Karpas-422 (cell line): ENCODE results near the gene SLC9A5. TPM values are rescaled to one million over a fixed set of nuclear protein-coding genes. Genes with fewer than 3 reads are reported as not detected.

Experiments
- DNase-seq: peaks from one replicate; pipeline ENCODE4 v3.0.0-alpha.2; 2015
- H2AFZ ChIP-seq: fragments of 200-600 bp; sonication (generic); 2 replicates; pipeline ENCODE4 v1.6.1; 2014; ENCODE audit warnings: antibody characterized with exemption, low read length, mixed read lengths
- H3K27ac ChIP-seq: fragments of 200-600 bp; sonication (generic); 2 replicates; pipeline ENCODE4 v1.5.1; 2014; ENCODE audit warnings: mild to moderate bottlenecking, low read length, moderate library complexity
- H3K27me3 ChIP-seq: fragments of 200-600 bp; sonication (generic); 2 replicates; pipeline ENCODE4 v1.6.1; 2014; ENCODE audit warnings: low read length, mixed read lengths
- H3K36me3 ChIP-seq: fragments of 200-600 bp; sonication (generic); 2 replicates; pipeline ENCODE4 v1.6.1; 2014; ENCODE audit warnings: low read length, mixed read lengths; ENCODE audit not compliant: insufficient read depth
- H3K4me1 ChIP-seq: fragments of 200-600 bp; sonication (generic); 2 replicates; pipeline ENCODE4 v1.6.1; 2014; ENCODE audit warnings: mild to moderate bottlenecking, low read length, mixed read lengths
- H3K4me2 ChIP-seq: fragments of 200-600 bp; sonication (generic); 2 replicates; pipeline ENCODE4 v1.6.1; 2014; ENCODE audit warnings: low read length, low read depth, mild to moderate bottlenecking; ENCODE audit not compliant: poor library complexity, severe bottlenecking
- H3K4me3 ChIP-seq: fragments of 200-600 bp; sonication (generic); 2 replicates; pipeline ENCODE4 v1.5.1; 2014; ENCODE audit warnings: mild to moderate bottlenecking, antibody characterized with exemption, low read length, mixed read lengths
- H3K79me2 ChIP-seq: fragments of 200-600 bp; sonication (generic); 2 replicates; pipeline ENCODE4 v1.6.1; 2014; ENCODE audit warnings: mild to moderate bottlenecking, low read length, mixed read lengths
- H3K9ac ChIP-seq: fragments of 200-600 bp; sonication (generic); 2 replicates; pipeline ENCODE4 v1.6.0; 2014; ENCODE audit warnings: low read length
- H3K9me2 ChIP-seq: fragments of 200-600 bp; sonication (generic), shearing (Covaris generic); replicated peaks from 2 replicates; pipeline ENCODE4 v1.6.0; 2014; ENCODE audit warnings: mild to moderate bottlenecking, low read length, moderate library complexity; ENCODE audit not compliant: insufficient read depth
- H3K9me3 ChIP-seq: fragments of 300-700, 200-600 bp; sonication (generic); 2 replicates; pipeline ENCODE4 v1.6.1; 2014; ENCODE audit warnings: low read length, mixed read lengths
- H4K20me1 ChIP-seq: fragments of 200-600 bp; sonication (generic); 2 replicates; pipeline ENCODE4 v1.6.1; 2014; ENCODE audit warnings: mild to moderate bottlenecking, antibody characterized with exemption, low read length, low read depth; ENCODE audit not compliant: insufficient read depth
- total RNA-seq: library from RNA; depleted of rRNA; stranded (reverse); fragments of >200 nt; shearing (Covaris generic); gene quantifications from 2 replicates; pipeline ENCODE4 v1.2.3, GENCODE V29; 2014; ENCODE audit warnings: low replicate concordance

Gene SLC9A5
- total RNA-seq, 1 experiment from 2014 or later: 4.9 TPM

DNA sequence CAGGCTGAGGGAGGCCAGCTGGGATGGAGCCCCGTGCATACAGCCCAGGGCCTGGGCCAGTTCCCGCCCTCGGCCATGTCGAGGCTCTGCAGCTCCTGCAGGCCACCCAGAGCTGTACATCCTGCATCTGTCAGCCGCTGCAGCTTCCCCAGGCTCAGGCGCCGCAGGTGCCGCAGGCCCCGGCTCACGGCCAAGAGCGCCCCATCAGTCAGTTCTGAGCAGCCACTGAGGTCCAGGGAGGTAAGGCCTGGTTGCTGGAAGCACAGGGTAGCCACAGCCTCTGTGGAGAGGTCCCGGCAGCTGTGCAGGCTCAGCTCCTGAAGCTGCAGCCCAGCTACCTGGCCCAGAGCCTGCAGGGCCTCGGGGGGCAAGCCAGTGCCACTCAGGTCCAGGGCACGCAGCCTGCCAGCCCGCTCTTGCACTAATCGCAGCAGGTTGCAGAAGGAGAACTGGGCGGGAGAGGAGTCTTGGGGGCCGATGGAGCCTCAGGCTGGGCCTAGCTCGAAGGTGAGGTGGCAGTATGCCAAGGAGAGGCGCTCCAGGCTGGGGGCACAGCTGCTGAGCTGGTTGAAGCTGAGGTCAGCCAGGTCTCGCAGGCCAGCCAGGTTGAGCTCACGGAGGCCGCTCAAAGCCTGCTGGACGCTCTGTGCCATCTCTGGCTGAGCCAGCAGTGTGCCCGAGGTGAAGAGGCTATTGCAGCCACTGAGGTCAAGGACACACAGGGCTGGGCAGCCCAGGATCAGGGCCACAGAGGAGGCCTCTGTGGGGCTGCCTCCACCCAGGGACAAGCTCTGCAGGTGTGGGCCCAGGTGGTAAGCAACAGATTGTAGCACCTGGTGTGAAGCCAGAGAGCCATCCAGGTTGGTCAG lies 38.5 kb upstream of the SLC9A5 start:
- no peak overlapping the region for H2AFZ ChIP-seq
- H3K4me3 ChIP-seq: no peak overlapping the region
- H3K4me2 ChIP-seq: no peak overlapping the region
- H3K36me3 ChIP-seq: no peaks in the 10 kb centered on the region
- H3K27ac ChIP-seq: no peak overlapping the region
- H3K9me2 ChIP-seq: no peaks in the 10 kb centered on the region
- peaks cover 4% of the 10 kb centered on the region; the same call in 1 of the 2 replicates for H4K20me1 ChIP-seq
- H3K9ac ChIP-seq: no peak overlapping the region
- H3K4me1 ChIP-seq: no peaks in the 10 kb centered on the region
- H3K79me2 ChIP-seq: no peaks in the 10 kb centered on the region
- DNase-seq: no peak
- no peaks in the 10 kb centered on the region for H3K9me3 ChIP-seq
- no peaks in the 10 kb centered on the region for H3K27me3 ChIP-seq

DNA sequence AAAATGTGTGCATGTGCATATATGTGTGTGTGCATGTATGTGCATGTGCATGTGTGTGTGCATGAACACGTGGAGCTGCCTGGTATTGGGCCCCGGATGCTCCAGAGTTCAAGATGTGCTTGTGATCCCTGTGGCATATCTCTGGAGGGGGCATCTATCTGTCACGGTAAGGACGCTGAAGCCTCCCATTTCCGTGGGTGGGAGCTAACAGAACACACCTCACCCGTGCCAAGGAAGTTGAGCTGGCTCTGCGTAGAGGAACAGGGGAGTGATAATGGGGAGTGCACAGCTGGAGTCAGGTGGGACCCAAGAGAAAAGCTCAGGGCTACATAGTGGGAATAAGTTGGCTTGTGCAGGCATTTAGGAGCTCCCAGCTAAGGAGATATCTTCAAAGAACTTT lies 37.1 kb upstream of the SLC9A5 start:
- Histone ChIP-seq H3K9me3 (no peaks in the 10 kb centered on the region), H4K20me1 (peaks cover 4% of the 10 kb centered on the region; the same call in 1 of the 2 replicates), H3K4me3 (no peak overlapping the region), H2AFZ (no peak overlapping the region), H3K9me2 (no peaks in the 10 kb centered on the region), H3K27ac (no peak overlapping the region), H3K4me2 (no peak overlapping the region), H3K4me1 (no peaks in the 10 kb centered on the region), H3K79me2 (no peaks in the 10 kb centered on the region), H3K27me3 (no peaks in the 10 kb centered on the region), H3K9ac (no peak overlapping the region), H3K36me3 (no peaks in the 10 kb centered on the region)
- no peak for DNase-seq

DNA sequence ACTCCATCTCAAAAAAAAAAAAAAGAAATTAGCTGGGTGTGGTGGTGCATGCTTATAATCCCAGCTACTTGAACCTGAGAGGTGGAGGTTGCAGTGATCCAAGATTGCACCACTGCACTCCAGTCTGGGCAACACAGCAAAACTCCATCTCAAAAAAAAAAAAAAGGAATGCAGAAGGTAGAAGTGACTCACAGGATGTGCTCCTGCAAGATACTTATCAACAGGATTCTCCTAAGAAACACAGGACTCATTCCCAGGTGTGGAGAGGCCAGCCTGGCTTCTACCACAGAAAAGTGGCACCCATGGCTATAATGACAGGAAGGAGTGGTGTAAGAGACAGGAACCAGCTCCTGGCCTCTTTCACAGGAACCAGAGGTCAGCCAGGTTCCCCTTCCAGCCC lies 36.0 kb upstream of the SLC9A5 start:
- H3K9me2 ChIP-seq: no peaks in the 10 kb centered on the region
- no peak overlapping the region for H3K27ac ChIP-seq
- H2AFZ ChIP-seq: no peak overlapping the region
- no peaks in the 10 kb centered on the region for H3K9me3 ChIP-seq
- no peak overlapping the region for H3K9ac ChIP-seq
- H3K4me2 ChIP-seq: no peak overlapping the region
- H3K27me3 ChIP-seq: no peaks in the 10 kb centered on the region
- no peak overlapping the region for H3K4me3 ChIP-seq
- no peaks in the 10 kb centered on the region for H3K4me1 ChIP-seq
- no peaks in the 10 kb centered on the region for H3K36me3 ChIP-seq
- peaks cover 4% of the 10 kb centered on the region; the same call in 1 of the 2 replicates for H4K20me1 ChIP-seq
- H3K79me2 ChIP-seq: no peaks in the 10 kb centered on the region
- DNase-seq: no peak

DNA sequence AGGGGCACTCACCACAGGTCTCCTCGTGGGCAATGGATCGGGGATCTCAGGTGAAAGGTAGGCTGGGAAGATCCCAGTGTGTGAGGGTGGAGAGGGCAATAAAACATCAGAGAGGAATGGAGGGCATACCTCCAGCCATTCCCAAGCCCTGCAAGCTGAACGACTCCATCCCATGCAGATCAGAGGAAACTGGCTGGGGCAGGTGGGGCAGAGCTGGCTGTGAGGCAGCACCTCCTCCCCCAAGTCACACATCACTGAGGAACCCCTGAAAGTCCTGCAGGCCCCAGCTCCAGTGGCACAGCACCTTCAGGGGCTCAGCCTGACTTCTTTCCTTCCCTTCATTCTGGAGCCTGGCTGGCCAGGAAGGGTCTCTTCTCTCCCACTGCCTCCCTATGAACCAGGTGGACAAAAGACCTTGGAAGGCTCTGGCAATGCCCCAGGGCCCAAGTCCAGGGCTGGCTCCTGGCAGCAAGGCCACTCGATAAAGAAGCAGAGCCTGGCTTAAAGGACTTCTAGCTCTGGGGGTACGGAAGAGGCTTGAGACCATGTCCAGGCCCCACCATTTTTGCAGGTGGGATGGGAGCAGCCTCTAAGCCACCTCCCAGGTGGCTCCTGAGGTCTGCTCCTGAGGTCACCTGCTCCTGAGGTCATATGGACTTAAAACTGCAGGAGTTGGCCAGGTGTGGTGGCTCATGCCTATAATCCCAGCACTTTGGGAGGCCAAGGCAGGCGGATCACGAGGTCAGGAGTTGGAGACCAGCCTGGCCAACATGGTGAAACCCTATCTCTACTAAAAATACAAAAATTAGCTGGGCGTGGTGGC lies 35.4 kb upstream of the SLC9A5 start:
- Histone ChIP-seq H3K27me3 (no peaks in the 10 kb centered on the region), H4K20me1 (peaks cover 4% of the 10 kb centered on the region; the same call in 1 of the 2 replicates), H3K27ac (no peak overlapping the region), H2AFZ (no peak overlapping the region), H3K9me3 (no peaks in the 10 kb centered on the region), H3K4me3 (no peak overlapping the region), H3K9me2 (no peaks in the 10 kb centered on the region), H3K4me1 (no peaks in the 10 kb centered on the region), H3K4me2 (no peak overlapping the region), H3K36me3 (no peaks in the 10 kb centered on the region), H3K79me2 (no peaks in the 10 kb centered on the region), H3K9ac (no peak overlapping the region)
- no peak for DNase-seq

DNA sequence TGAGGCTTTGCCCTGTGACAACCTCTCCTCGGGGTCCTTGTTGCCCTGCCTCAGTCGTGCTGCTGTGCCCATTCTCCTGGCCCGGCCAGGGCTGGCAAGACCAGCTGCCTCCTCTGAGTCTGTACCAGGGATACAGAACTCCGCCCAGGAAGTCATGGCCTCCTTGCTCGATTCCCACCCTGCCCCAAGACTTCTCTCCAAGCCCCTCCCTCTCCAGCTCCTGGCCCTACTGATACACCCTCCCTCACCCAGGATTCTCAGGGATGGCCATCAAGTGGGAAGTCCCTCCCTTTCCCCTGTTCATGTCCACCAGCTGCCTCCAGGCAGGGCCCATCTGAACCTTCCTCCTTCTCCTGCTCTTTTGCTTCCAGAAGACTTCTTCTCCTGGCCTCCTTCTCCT lies 33.1 kb upstream of the SLC9A5 start:
- Histone ChIP-seq H3K4me2 (no peak overlapping the region), H3K9me3 (no peaks in the 10 kb centered on the region), H3K9ac (no peak overlapping the region), H3K4me1 (no peaks in the 10 kb centered on the region), H3K27ac (no peak overlapping the region), H2AFZ (no peak overlapping the region), H3K9me2 (no peaks in the 10 kb centered on the region), H3K36me3 (no peaks in the 10 kb centered on the region), H3K4me3 (no peak overlapping the region), H3K27me3 (no peaks in the 10 kb centered on the region), H3K79me2 (no peaks in the 10 kb centered on the region), H4K20me1 (no peaks in the 10 kb centered on the region)
- no peak for DNase-seq

DNA sequence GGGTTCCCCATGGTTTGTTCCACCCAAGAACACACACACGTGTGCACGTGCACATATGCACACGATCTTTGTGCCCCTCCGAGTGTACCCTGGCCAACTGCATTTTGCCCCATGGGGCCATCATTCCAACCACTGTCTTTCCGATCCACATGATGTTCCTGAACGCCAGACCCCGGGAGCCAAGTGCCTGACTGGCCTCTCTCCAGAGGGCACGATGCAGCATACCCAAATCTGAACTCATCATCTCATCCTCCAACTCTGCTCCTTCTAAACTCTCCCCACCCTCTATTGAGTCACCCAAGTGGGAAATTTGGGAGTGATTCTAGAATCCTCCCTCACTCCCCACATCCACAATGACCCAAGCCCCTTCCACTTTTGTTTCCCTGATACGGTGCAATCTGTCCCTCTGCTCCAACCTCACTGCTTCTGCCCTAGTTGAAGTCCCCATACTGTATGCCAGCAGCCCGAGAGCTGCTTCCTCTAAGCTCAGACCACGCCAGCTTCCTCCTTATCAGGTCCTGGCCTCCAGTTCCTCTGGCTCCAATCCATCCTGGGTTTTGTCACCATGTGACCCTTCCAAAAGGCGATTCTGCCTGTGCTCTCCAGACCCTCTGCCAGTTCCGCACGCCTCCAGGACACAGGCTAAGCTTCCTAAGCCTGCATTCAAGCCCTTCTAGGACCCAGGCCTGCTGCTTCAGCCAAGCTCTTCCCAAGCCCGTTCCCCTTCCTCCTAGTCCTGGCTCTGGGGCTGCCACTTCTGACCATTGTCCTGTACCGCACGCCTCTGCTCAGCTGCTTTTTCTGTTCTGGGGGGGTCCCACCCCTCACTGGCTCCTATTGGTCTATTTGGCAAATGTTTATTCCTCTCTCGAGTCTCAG lies 31.9 kb upstream of the SLC9A5 start:
- Histone ChIP-seq H3K4me1 (no peaks in the 10 kb centered on the region), H3K9me2 (no peaks in the 10 kb centered on the region), H2AFZ (no peak overlapping the region), H3K9ac (no peak overlapping the region), H3K4me2 (no peak overlapping the region), H3K36me3 (no peaks in the 10 kb centered on the region), H3K9me3 (no peaks in the 10 kb centered on the region), H3K27me3 (no peaks in the 10 kb centered on the region), H4K20me1 (no peaks in the 10 kb centered on the region), H3K4me3 (no peak overlapping the region), H3K79me2 (no peaks in the 10 kb centered on the region), H3K27ac (no peak overlapping the region)
- no peak for DNase-seq

DNA sequence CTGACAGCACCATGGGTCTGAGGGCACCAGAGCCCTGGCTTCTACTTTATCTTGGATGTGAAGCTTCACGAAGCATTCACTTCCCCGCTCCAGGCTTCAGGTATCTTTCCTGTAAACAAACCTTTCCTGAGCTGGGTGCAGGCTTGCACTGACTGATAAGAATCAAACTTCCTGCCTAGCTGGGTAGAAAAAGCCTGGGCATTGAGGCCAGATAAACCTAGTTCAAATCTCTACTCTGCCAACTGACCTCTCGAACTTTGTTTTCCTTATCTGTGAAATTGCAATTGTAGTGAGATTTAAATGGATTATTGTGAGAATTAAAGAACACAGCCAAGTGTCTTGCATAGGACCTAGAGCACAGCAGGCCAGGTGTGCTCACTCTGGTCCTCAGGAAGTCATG lies 24.8 kb upstream of the SLC9A5 start:
- no peaks in the 10 kb centered on the region for H3K27me3 ChIP-seq
- no peaks in the 10 kb centered on the region for H3K9me2 ChIP-seq
- H3K9me3 ChIP-seq: no peaks in the 10 kb centered on the region
- H2AFZ ChIP-seq: no peak overlapping the region
- H3K36me3 ChIP-seq: peaks cover 4% of the 10 kb centered on the region; the same call in 1 of the 2 replicates
- no peak for DNase-seq
- H3K79me2 ChIP-seq: peaks cover 27% of the 10 kb centered on the region
- H3K4me1 ChIP-seq: peaks cover 30% of the 10 kb centered on the region
- H3K9ac ChIP-seq: no peak overlapping the region
- no peak overlapping the region for H3K4me3 ChIP-seq
- no peak overlapping the region for H3K27ac ChIP-seq
- H4K20me1 ChIP-seq: peaks cover 10% of the 10 kb centered on the region; the same call in 1 of the 2 replicates
- no peak overlapping the region for H3K4me2 ChIP-seq
